Measurements from ENCODE around the gene PRG3.

GRCh38 chr11:57342702-57343101 lies 38.2 kb downstream of the PRG3 start:
- no peak for TF ChIP-seq SAFB (IDR thresholded peaks at IDR 0.05; ENCODE audit: borderline replicate concordance, low read depth, low read length)
- TF ChIP-seq HNRNPL (IDR thresholded peaks at IDR 0.05; ENCODE audit: low read depth, low read length): no peak
- TF ChIP-seq CBX1 (IDR thresholded peaks at IDR 0.05; ENCODE audit: low read depth): no peak
- TF ChIP-seq BRF1 (IDR thresholded peaks at IDR 0.05; ENCODE audit: borderline replicate concordance, extremely low read depth, insufficient read length): no peak
- TF ChIP-seq FOXJ2 (tag; IDR thresholded peaks at IDR 0.05): no peak
- no peak for TF ChIP-seq ARID2 (IDR thresholded peaks at IDR 0.05)
- no peak for TF ChIP-seq ZNF146 (CRISPR knock-in tag; IDR thresholded peaks at IDR 0.05; ENCODE audit: unreplicated experiment)
- no peak for TF ChIP-seq IRF1 (CRISPR knock-in tag; IDR thresholded peaks at IDR 0.05; ENCODE audit: borderline replicate concordance)
- no peak for TF ChIP-seq ZNF584 (CRISPR knock-in tag; IDR thresholded peaks at IDR 0.05; ENCODE audit: low read depth)

Data from K562 (cell line).